CD14-positive monocyte (primary cell): ENCODE data around the gene AGAP1. TPM values are rescaled to one million over a fixed set of nuclear protein-coding genes. Genes with fewer than 3 reads are reported as not detected.

Source experiments
- DNase-seq, 3 donors: peaks; one replicate each; pipeline ENCODE4 v3.0.0-alpha.2; 2011 to 2022
- H2AFZ ChIP-seq: 2 replicates; pipeline ENCODE4 v1.6.0; 2012; ENCODE audit warnings: mild to moderate bottlenecking, low read depth, low read length, inconsistent platforms; ENCODE audit not compliant: insufficient read depth, poor library complexity, severe bottlenecking
- H3K27ac ChIP-seq, 2 donors: 1 replicate in 1 of 2; 2 replicates in 1 of 2; pipeline ENCODE4 v1.5.1; 2012 to 2013; ENCODE audit warnings: low read length in 2 of 2, control low read depth in 1 of 2, inconsistent platforms in 1 of 2, low read depth in 1 of 2, mild to moderate bottlenecking in 1 of 2
- H3K27me3 ChIP-seq, 2 donors: one replicate each; pipeline versions ENCODE4 v1.6.0 to v1.6.1; 2011 to 2013; ENCODE audit warnings: low read length in 2 of 2; ENCODE audit not compliant: control insufficient read depth in 2 of 2, insufficient read depth in 2 of 2
- H3K36me3 ChIP-seq, 2 donors: replicated peaks in 1 of 2; 1 replicate in 1 of 2; 2 replicates in 1 of 2; pipeline versions ENCODE4 v1.5.1 to v1.6.1; 2012 to 2013; ENCODE audit warnings: low read length in 2 of 2, control low read depth in 1 of 2, inconsistent platforms in 1 of 2, mild to moderate bottlenecking in 1 of 2; ENCODE audit not compliant: insufficient read depth in 2 of 2, control insufficient read depth in 1 of 2
- H3K4me1 ChIP-seq, 2 donors: 1 replicate in 1 of 2; 2 replicates in 1 of 2; pipeline versions ENCODE4 v1.5.1 to v1.6.1; 2012 to 2013; ENCODE audit warnings: low read length in 2 of 2, control low read depth in 1 of 2, inconsistent platforms in 1 of 2, mild to moderate bottlenecking in 1 of 2, moderate library complexity in 1 of 2; ENCODE audit not compliant: insufficient read depth in 2 of 2, control insufficient read depth in 1 of 2
- H3K4me2 ChIP-seq: replicated peaks from 2 replicates; pipeline ENCODE3; 2012; ENCODE audit warnings: low read length, moderate library complexity, mild to moderate bottlenecking; ENCODE audit not compliant: poor library complexity, severe bottlenecking; ENCODE audit errors: extremely low read depth
- H3K4me3 ChIP-seq, 3 experiments: fragments of 200-600 bp in 1 of 3; sonication (generic) in 1 of 3; replicated peaks in 1 of 3; 1 replicate in 2 of 3; 2 replicates in 1 of 3; pipeline ENCODE4 v1.5.1; 2011 to 2013; ENCODE audit warnings: low read length in 3 of 3, mild to moderate bottlenecking in 3 of 3, control low read depth in 2 of 3, low read depth in 2 of 3, inconsistent platforms in 1 of 3, moderate library complexity in 1 of 3
- H3K79me2 ChIP-seq: 2 replicates; pipeline ENCODE4 v1.6.0; 2012; ENCODE audit warnings: mild to moderate bottlenecking, control low read depth, inconsistent platforms, low read length, moderate library complexity; ENCODE audit not compliant: insufficient read depth
- H3K9ac ChIP-seq: 2 replicates; pipeline ENCODE4 v1.6.0; 2017; ENCODE audit warnings: low read length, mild to moderate bottlenecking; ENCODE audit not compliant: insufficient read depth, poor library complexity, severe bottlenecking
- H3K9me3 ChIP-seq, 2 donors: replicated peaks in 1 of 2; 1 replicate in 1 of 2; 2 replicates in 1 of 2; pipeline versions ENCODE4 v1.5.1 to v1.6.1; 2012 to 2013; ENCODE audit warnings: low read length in 2 of 2, control low read depth in 1 of 2; ENCODE audit not compliant: control insufficient read depth in 1 of 2, insufficient read depth in 1 of 2
- H4K20me1 ChIP-seq: 2 replicates; pipeline ENCODE4 v1.6.0; 2012; ENCODE audit warnings: mild to moderate bottlenecking, low read length, control low read depth, moderate library complexity; ENCODE audit not compliant: insufficient read depth
- H3K27ac Mint-ChIP-seq, 7 donors: one replicate each; pipeline ENCODE4 v1.8.0; 2020; ENCODE audit warnings: mild to moderate bottlenecking in 7 of 7, mixed read lengths in 7 of 7, moderate library complexity in 6 of 7, inconsistent platforms in 2 of 7
- H3K27me3 Mint-ChIP-seq, 3 donors: one replicate each; pipeline ENCODE4 v1.8.0; 2021 to 2022; ENCODE audit warnings: low read depth in 3 of 3, mild to moderate bottlenecking in 3 of 3, mixed read lengths in 3 of 3, moderate library complexity in 3 of 3, inconsistent platforms in 1 of 3
- H3K36me3 Mint-ChIP-seq, 2 donors: one replicate each; pipeline ENCODE4 v1.8.0; 2020; ENCODE audit warnings: mixed read lengths in 2 of 2, inconsistent platforms in 1 of 2, mild to moderate bottlenecking in 1 of 2
- H3K4me1 Mint-ChIP-seq: one replicate; pipeline ENCODE4 v1.8.0; 2020; ENCODE audit warnings: mild to moderate bottlenecking, mixed read lengths
- H3K4me3 Mint-ChIP-seq, 2 donors: one replicate each; pipeline ENCODE4 v1.8.0; 2020; ENCODE audit warnings: mild to moderate bottlenecking in 2 of 2, mixed read lengths in 2 of 2, moderate library complexity in 1 of 2
- H3K9me3 Mint-ChIP-seq, 7 donors: one replicate each; pipeline ENCODE4 v1.8.0; 2020 to 2022; ENCODE audit warnings: mixed read lengths in 7 of 7, mild to moderate bottlenecking in 6 of 7, moderate library complexity in 6 of 7, inconsistent platforms in 2 of 7
- WGBS: methylation state at CpG from one replicate; pipeline ENCODE4 v1.1.5; 2013; ENCODE audit warnings: missing lambda C conversion rate; ENCODE audit not compliant: insufficient coverage; 5-methylcytosine and 5-hydroxymethylcytosine counted together
- intact Hi-C, 2 donors: fragments of 100-400 bp; cut with micrococcal nuclease; formaldehyde crosslinking; loops; one replicate each; pipeline versions ENCODE4 v1.15.0 to v1.15.1; 2023
- polyA plus RNA-seq, 3 donors: library from polyadenylated mRNA; depleted of rRNA in 1 of 3; unstranded in 2 of 3; stranded (reverse) in 1 of 3; fragments of 300-500 nt in 2 of 3; fragments of >200 nt in 1 of 3; fragmentation: Illumina TruSeq in 2 of 3; gene quantifications; 1 replicate in 2 of 3; 2 replicates in 1 of 3; pipeline ENCODE4 v1.2.3, GENCODE V29; 2012 to 2021
- TF ChIP-seq, protein P1 (sequence below): fragments of 200-600 bp; IDR thresholded peaks from one replicate; pipeline ENCODE4 v1.8.0; 2022; ENCODE audit warnings: antibody characterized with exemption, mild to moderate bottlenecking

Gene AGAP1
- polyA plus RNA-seq, 3 donors = 0.12 TPM; not detected in 2

DNA sequence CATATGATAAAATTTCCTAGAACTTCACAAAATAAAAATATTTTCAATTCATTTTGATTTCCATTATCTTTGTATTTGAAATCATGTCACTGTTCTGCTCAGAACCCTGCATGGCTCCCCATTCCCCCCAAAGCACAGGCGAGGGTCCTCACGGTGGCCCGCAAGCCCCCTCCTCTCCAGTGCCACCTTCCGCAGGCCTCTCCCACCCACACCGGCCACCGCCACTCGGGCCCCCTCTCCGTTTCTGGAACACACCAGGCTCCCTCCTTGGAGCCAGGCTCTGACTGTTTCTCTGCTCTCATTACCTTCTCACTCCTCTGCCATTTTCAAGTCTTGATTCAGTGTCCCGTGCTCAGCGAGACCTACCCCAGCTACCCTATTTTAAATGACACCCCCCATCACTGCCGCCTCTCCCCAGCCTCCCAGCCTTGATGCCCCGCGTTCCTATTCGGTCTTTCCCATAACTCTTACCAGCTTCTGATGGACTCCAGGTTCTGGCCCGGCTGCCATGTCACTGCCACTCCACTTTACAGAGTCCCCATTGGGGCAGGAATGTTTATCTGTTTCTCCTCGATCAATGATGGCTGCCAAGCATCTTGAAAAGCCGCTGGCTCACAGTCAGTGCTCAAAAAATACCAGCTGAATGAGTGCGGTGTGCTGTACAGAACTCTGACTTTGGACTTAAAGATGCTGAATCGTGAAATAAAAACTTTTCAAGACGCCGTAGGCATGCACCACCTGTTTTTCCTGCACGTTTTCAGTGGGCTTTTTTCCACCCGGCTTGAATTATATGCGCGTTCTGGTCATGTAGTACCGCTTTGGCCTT lies 473.3 kb downstream of the AGAP1 start:
- H3K4me1 ChIP-seq = no peaks in the 10 kb centered on the region
- peaks cover 0 to 5% (median 0%) of the 10 kb centered on the region in 7 donors for H3K9me3 Mint-ChIP-seq
- no peaks in the 10 kb centered on the region for H3K4me1 Mint-ChIP-seq
- no peaks in the 10 kb centered on the region for H3K79me2 ChIP-seq
- H3K36me3 Mint-ChIP-seq = no peaks in the 10 kb centered on the region
- no peak overlapping the region for H3K27ac ChIP-seq
- H3K9me3 ChIP-seq = no peaks in the 10 kb centered on the region
- no peak overlapping the region for H3K4me2 ChIP-seq
- no peak overlapping the region for H3K4me3 Mint-ChIP-seq
- H3K9ac ChIP-seq = no peak overlapping the region
- DNase-seq = no peak
- H3K27ac Mint-ChIP-seq = no peak overlapping the region
- no peaks in the 10 kb centered on the region for H3K27me3 ChIP-seq
- no peak overlapping the region for H2AFZ ChIP-seq
- intact Hi-C loops = no loop called here
- no peaks in the 10 kb centered on the region for H4K20me1 ChIP-seq
- WGBS = 92% methylated on average over 20 of the region's 26 CpGs
- H3K36me3 ChIP-seq = no peaks in the 10 kb centered on the region
- peaks cover 1 to 9% (median 3%) of the 10 kb centered on the region in 3 donors for H3K27me3 Mint-ChIP-seq
- TF ChIP-seq, protein P1, sequence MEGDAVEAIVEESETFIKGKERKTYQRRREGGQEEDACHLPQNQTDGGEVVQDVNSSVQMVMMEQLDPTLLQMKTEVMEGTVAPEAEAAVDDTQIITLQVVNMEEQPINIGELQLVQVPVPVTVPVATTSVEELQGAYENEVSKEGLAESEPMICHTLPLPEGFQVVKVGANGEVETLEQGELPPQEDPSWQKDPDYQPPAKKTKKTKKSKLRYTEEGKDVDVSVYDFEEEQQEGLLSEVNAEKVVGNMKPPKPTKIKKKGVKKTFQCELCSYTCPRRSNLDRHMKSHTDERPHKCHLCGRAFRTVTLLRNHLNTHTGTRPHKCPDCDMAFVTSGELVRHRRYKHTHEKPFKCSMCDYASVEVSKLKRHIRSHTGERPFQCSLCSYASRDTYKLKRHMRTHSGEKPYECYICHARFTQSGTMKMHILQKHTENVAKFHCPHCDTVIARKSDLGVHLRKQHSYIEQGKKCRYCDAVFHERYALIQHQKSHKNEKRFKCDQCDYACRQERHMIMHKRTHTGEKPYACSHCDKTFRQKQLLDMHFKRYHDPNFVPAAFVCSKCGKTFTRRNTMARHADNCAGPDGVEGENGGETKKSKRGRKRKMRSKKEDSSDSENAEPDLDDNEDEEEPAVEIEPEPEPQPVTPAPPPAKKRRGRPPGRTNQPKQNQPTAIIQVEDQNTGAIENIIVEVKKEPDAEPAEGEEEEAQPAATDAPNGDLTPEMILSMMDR = no peak
- H3K4me3 ChIP-seq = no peak overlapping the region

DNA sequence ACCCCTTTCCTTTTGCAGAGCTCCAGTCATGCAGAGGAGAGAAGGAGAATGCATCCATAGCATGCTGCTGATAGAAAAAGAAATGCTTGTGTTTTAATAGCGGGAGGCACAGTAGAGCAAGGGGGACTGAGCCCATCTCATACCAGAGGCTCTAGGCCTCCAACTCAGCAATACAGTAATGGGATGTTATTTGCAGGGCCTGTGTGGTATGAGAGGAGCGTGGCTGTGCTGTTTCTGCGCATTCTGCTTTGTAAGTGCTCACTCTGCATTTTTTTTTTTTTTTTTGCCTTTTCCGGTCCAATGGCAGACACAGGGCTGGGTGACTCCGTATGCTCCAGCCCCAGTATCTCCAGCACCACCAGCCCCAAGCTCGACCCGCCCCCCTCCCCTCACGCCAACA lies 474.3 kb downstream of the AGAP1 start:
- Mint-ChIP-seq H3K27ac (no peak overlapping the region), H3K9me3 (peaks cover 0 to 5% (median 1%) of the 10 kb centered on the region in 7 donors), H3K36me3 (no peaks in the 10 kb centered on the region), H3K4me3 (no peak overlapping the region), H3K27me3 (peaks cover 0 to 9% (median 3%) of the 10 kb centered on the region in 3 donors), H3K4me1 (no peaks in the 10 kb centered on the region)
- H3K36me3 ChIP-seq = no peaks in the 10 kb centered on the region
- no peak for DNase-seq
- no peaks in the 10 kb centered on the region for H3K4me1 ChIP-seq
- WGBS = 100% methylated on average over 1 of the region's 8 CpGs
- no peaks in the 10 kb centered on the region for H3K9me3 ChIP-seq
- H2AFZ ChIP-seq = no peak overlapping the region
- H3K79me2 ChIP-seq = no peaks in the 10 kb centered on the region
- H3K9ac ChIP-seq = no peak overlapping the region
- no peak overlapping the region for H3K4me2 ChIP-seq
- intact Hi-C loops = no loop called here
- H4K20me1 ChIP-seq = no peaks in the 10 kb centered on the region
- no peak overlapping the region for H3K4me3 ChIP-seq
- H3K27ac ChIP-seq = no peak overlapping the region
- TF ChIP-seq, protein P1 = no peak
- no peaks in the 10 kb centered on the region for H3K27me3 ChIP-seq
